Keratinocyte (primary cell): ENCODE results near the gene HBQ1. TPM values are rescaled to one million over a fixed set of nuclear protein-coding genes. Genes with fewer than 3 reads are reported as not detected.
A peak's percentile ranks its signal among the peaks of the same experiment; 100 is the strongest.
"Not testable (repeated sequence)": the region's sequence is repeated elsewhere in the genome, so short reads cannot be mapped to it uniquely, and the experiment has no call there.

ENCODE experiments used
- DNase-seq: peaks from one replicate; pipeline ENCODE4 v3.0.0-alpha.2; 2011; ENCODE audit warnings: low read depth, missing footprints, low spot score
- FAIRE-seq: peaks from 2 replicates; lab custom pipeline; 2011; peaks lifted over from hg19 to GRCh38; lab: Jason Lieb, UNC
- H2AFZ ChIP-seq: 2 replicates; pipeline ENCODE4 v1.6.0; 2012; ENCODE audit warnings: low read length, control low read depth, inconsistent platforms; ENCODE audit not compliant: control insufficient read depth
- H3K27ac ChIP-seq: 2 replicates; pipeline ENCODE4 v1.5.1; 2011; ENCODE audit warnings: low read length; ENCODE audit not compliant: control insufficient read depth, insufficient read depth
- H3K27me3 ChIP-seq: 3 replicates; pipeline ENCODE4 v1.6.0; 2011; ENCODE audit warnings: low read length; ENCODE audit not compliant: control insufficient read depth, insufficient read depth; ENCODE audit errors: extremely low read depth
- H3K36me3 ChIP-seq, 2 experiments: 2 replicates in 1 of 2; 3 replicates in 1 of 2; pipeline ENCODE4 v1.5.1; 2011; ENCODE audit warnings: low read length in 2 of 2, mild to moderate bottlenecking in 1 of 2; ENCODE audit not compliant: control insufficient read depth in 2 of 2, insufficient read depth in 2 of 2; ENCODE audit errors: extremely low read depth in 1 of 2
- H3K4me1 ChIP-seq: 3 replicates; pipeline ENCODE4 v1.5.1; 2011; ENCODE audit warnings: low read length; ENCODE audit not compliant: control insufficient read depth, insufficient read depth; ENCODE audit errors: extremely low read depth
- H3K4me2 ChIP-seq: 3 replicates; pipeline ENCODE4 v1.6.0; 2011; ENCODE audit warnings: low read depth, low read length; ENCODE audit not compliant: control insufficient read depth, insufficient read depth; ENCODE audit errors: extremely low read depth
- H3K4me3 ChIP-seq, 3 experiments: fragments of 200-600 bp in 1 of 3; sonication (generic) in 1 of 3; 2 replicates in 2 of 3; 3 replicates in 1 of 3; pipeline ENCODE4 v1.5.1; 2011 to 2016; ENCODE audit warnings: low read length in 3 of 3, mild to moderate bottlenecking in 3 of 3, control low read depth in 2 of 3, inconsistent platforms in 1 of 3, low read depth in 1 of 3, mixed read lengths in 1 of 3, mixed run types in 1 of 3, moderate library complexity in 1 of 3; ENCODE audit not compliant: control insufficient read depth in 2 of 3, insufficient read depth in 2 of 3; ENCODE audit errors: extremely low read depth in 1 of 3
- H3K79me2 ChIP-seq: 2 replicates; pipeline ENCODE4 v1.6.0; 2012; ENCODE audit warnings: low read length; ENCODE audit not compliant: control insufficient read depth, insufficient read depth
- H3K9ac ChIP-seq: 3 replicates; pipeline ENCODE4 v1.6.0; 2011; ENCODE audit warnings: low read length; ENCODE audit not compliant: control insufficient read depth, insufficient read depth; ENCODE audit errors: extremely low read depth
- H3K9me1 ChIP-seq: 3 replicates; pipeline ENCODE4 v1.6.0; 2011; ENCODE audit warnings: low read length; ENCODE audit not compliant: control insufficient read depth, insufficient read depth; ENCODE audit errors: extremely low read depth
- H3K9me3 ChIP-seq: 2 replicates; pipeline ENCODE4 v1.5.1; 2012; ENCODE audit warnings: low read depth, low read length; ENCODE audit not compliant: control insufficient read depth
- H4K20me1 ChIP-seq: 3 replicates; pipeline ENCODE4 v1.6.0; 2011; ENCODE audit warnings: low read length; ENCODE audit not compliant: control insufficient read depth, insufficient read depth; ENCODE audit errors: extremely low read depth
- EZH2 ChIP-seq: IDR thresholded peaks from one replicate; pipeline ENCODE4 v1.6.1; 2012; ENCODE audit warnings: inconsistent platforms, mild to moderate bottlenecking, low read length, moderate library complexity
- dilution Hi-C: fragments of 300-500 bp; cut with MboI; formaldehyde crosslinking; loops from one replicate; pipeline ENCODE4 v1.7.0; 2020; ENCODE audit warnings: low sequenced_read_pairs; ENCODE audit not compliant: extremely low pct_ligation_motif_present
- polyA plus RNA-seq, 5 experiments: library from polyadenylated mRNA; depleted of rRNA in 3 of 5; stranded (reverse) in 3 of 5; stranded (forward) in 1 of 5; unstranded in 1 of 5; fragments of >200 nt; gene quantifications; 1 replicate in 1 of 5; 2 replicates in 3 of 5; 3 replicates in 1 of 5; pipeline versions ENCODE4 v1.2.1 to v1.2.3, GENCODE V29; 2011 to 2012; ENCODE audit warnings: missing spikeins in 2 of 5, low read depth in 1 of 5, low replicate concordance in 1 of 5

The HBQ1 gene
- polyA plus RNA-seq, 1 donor (not counting 4 experiments of a cell fraction or from before 2014, with no cell fraction given) = 0.13 TPM

DNA sequence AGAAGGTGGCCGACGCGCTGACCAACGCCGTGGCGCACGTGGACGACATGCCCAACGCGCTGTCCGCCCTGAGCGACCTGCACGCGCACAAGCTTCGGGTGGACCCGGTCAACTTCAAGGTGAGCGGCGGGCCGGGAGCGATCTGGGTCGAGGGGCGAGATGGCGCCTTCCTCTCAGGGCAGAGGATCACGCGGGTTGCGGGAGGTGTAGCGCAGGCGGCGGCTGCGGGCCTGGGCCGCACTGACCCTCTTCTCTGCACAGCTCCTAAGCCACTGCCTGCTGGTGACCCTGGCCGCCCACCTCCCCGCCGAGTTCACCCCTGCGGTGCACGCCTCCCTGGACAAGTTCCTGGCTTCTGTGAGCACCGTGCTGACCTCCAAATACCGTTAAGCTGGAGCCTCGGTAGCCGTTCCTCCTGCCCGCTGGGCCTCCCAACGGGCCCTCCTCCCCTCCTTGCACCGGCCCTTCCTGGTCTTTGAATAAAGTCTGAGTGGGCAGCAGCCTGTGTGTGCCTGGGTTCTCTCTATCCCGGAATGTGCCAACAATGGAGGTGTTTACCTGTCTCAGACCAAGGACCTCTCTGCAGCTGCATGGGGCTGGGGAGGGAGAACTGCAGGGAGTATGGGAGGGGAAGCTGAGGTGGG, 6.9 kb upstream of the HBQ1 start:
- H3K27ac ChIP-seq, dilution Hi-C loops: not testable (repeated sequence)

DNA sequence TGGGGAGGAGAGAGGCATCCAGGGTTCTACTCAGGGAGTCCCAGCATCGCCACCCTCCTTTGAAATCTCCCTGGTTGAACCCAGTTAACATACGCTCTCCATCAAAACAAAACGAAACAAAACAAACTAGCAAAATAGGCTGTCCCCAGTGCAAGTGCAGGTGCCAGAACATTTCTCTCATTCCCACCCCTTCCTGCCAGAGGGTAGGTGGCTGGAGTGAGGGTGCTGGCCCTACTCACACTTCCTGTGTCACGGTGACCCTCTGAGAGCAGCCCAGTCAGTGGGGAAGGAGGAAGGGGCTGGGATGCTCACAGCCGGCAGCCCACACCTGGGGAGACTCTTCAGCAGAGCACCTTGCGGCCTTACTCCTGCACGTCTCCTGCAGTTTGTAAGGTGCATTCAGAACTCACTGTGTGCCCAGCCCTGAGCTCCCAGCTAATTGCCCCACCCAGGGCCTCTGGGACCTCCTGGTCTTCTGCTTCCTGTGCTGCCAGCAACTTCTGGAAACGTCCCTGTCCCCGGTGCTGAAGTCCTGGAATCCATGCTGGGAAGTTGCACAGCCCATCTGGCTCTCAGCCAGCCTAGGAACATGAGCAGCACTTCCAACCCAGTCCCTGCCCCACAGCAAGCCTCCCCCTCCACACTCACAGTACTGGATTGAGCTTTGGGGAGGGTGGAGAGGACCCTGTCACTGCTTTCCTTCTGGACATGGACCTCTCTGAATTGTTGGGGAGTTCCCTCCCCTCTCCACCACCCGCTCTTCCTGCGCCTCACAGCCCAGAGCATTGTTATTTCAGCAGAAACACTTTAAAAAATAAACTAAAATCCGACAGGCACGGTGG, 6.1 kb upstream of the HBQ1 start:
- H3K9me1 ChIP-seq, H3K4me1 ChIP-seq, H3K9ac ChIP-seq, dilution Hi-C loops, FAIRE-seq, H2AFZ ChIP-seq, H4K20me1 ChIP-seq, H3K36me3 ChIP-seq, H3K27ac ChIP-seq, H3K4me3 ChIP-seq, H3K9me3 ChIP-seq, H3K4me2 ChIP-seq, H3K79me2 ChIP-seq, DNase-seq: not testable (repeated sequence)
- peak; percentile 45 for TF ChIP-seq EZH2
- H3K27me3 ChIP-seq = peaks cover 48% of the 10 kb centered on the region

More for the DNA sequence above, 6.9 kb upstream of the HBQ1 start:
- H3K4me1 ChIP-seq, H2AFZ ChIP-seq, H3K9ac ChIP-seq, H3K4me3 ChIP-seq, H3K36me3 ChIP-seq, H3K9me3 ChIP-seq, H3K79me2 ChIP-seq, DNase-seq, H3K9me1 ChIP-seq, H4K20me1 ChIP-seq, FAIRE-seq, H3K4me2 ChIP-seq: not testable (repeated sequence)
- peaks cover 49% of the 10 kb centered on the region for H3K27me3 ChIP-seq
